Suprapubic skin (tissue), 3 donors: Measurements from ENCODE around the gene NOVA2.

Experiments used
- POLR2A ChIP-seq, 2 donors: fragments of 450-650 bp; IDR thresholded peaks; one replicate each; pipeline ENCODE4 v1.6.1; 2017; ENCODE audit warnings: antibody characterized with exemption in 2 of 2, mild to moderate bottlenecking in 2 of 2, moderate library complexity in 2 of 2
- TF ChIP-seq, protein P1 (sequence below), 2 donors: fragments of 200-600 bp in 1 of 2; fragments of 450-650 bp in 1 of 2; sonication (generic) in 1 of 2; IDR thresholded peaks; one replicate each; pipeline ENCODE4 v1.5.1; 2016 to 2019; ENCODE audit warnings: antibody characterized with exemption in 2 of 2, mild to moderate bottlenecking in 1 of 2, moderate library complexity in 1 of 2

DNA sequence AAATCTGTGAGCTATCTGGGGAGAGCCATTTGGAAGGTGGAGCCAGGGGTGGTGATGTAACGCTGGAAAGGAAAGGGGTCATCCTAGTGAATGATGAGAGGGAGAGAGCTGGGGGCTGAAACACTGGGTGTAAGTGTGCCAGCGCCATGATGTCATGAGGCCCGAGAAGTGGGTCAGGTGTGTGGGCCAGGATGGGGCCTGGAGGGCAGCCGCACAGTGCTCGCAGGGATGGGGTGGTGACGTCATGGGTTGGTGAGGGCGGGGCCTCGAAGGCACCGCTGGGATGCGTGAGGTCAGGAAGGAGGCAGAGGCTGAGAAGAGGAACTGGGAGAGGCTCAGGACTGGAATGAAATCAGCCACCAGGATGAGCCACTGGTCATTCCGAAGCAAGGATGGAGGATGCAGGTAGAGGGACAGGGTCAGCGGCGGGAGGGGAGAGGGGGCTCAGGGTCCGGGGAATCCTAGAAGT lies 26.0 kb upstream of the NOVA2 start:
- TF ChIP-seq, protein P1, sequence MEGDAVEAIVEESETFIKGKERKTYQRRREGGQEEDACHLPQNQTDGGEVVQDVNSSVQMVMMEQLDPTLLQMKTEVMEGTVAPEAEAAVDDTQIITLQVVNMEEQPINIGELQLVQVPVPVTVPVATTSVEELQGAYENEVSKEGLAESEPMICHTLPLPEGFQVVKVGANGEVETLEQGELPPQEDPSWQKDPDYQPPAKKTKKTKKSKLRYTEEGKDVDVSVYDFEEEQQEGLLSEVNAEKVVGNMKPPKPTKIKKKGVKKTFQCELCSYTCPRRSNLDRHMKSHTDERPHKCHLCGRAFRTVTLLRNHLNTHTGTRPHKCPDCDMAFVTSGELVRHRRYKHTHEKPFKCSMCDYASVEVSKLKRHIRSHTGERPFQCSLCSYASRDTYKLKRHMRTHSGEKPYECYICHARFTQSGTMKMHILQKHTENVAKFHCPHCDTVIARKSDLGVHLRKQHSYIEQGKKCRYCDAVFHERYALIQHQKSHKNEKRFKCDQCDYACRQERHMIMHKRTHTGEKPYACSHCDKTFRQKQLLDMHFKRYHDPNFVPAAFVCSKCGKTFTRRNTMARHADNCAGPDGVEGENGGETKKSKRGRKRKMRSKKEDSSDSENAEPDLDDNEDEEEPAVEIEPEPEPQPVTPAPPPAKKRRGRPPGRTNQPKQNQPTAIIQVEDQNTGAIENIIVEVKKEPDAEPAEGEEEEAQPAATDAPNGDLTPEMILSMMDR (IDR thresholded peaks at IDR 0.05), result no peak
- no peak for TF ChIP-seq POLR2A (IDR thresholded peaks at IDR 0.05)
